Erythroblast (primary cell): ENCODE data around the gene WFDC9.
A peak's percentile ranks its signal among the peaks of the same experiment; 100 is the strongest.
"Not testable (repeated sequence)": the region's sequence is repeated elsewhere in the genome, so short reads cannot be mapped to it uniquely, and the experiment has no call there.

ENCODE experiments used
- DNase-seq, 2 experiments: peaks; one replicate each; lab custom pipeline; 2025; lab: John Stamatoyannopoulos, UW
- GATA1 ChIP-seq: IDR thresholded peaks from 2 replicates; pipeline ENCODE4 v1.6.1; 2011; ENCODE audit warnings: low read depth, mild to moderate bottlenecking, control low read depth, low read length, moderate library complexity
- POLR2A ChIP-seq: IDR thresholded peaks from 2 replicates; pipeline ENCODE4 v1.6.1; 2011; ENCODE audit warnings: mild to moderate bottlenecking, low read length

WFDC9 gene

GRCh38 chr20:45631184-45631583, at the start of gene WFDC9:
WFDC9 (minus strand) TSS chr20:45631284; CDS start chr20:45610181, 21,103 bp downstream.
- no peak for DNase-seq
- TF ChIP-seq GATA1 (no peak), POLR2A (no peak)

- no peak for DNase-seq
- TF ChIP-seq POLR2A (no peak), GATA1 (no peak)
Observed at GRCh38 chr20:45679650-45680049, 48.6 kb upstream of the WFDC9 start.

DNA sequence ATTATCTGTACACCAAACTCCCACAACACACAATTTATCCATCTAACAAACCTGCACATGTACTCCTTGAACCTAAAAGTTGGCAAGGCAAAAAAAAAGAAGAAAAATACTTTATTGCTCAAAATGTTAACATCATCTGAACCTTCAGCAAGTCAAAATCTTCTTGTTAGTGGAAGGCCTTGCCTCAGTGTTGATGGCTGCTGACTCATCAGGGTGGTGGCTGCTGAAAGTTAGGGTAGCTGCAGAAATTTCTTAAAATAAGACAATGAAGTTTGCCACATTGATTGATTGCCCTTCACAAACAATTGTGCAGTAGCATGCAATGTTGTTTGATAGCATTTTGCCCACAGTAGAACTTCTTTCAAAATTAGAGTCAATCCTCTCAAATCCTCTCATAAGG, 41.7 kb upstream of the WFDC9 start:
- no peak for TF ChIP-seq GATA1
- no peak for TF ChIP-seq POLR2A
- DNase-seq: no peak

GRCh38 chr20:45670139-45670538, 39.1 kb upstream of the WFDC9 start, which contains the start of gene WFDC11:
WFDC11 (minus strand) TSS chr20:45670239; CDS start chr20:45650600, 19,639 bp downstream.
- no peak for DNase-seq
- no peak for TF ChIP-seq POLR2A
- no peak for TF ChIP-seq GATA1

DNA sequence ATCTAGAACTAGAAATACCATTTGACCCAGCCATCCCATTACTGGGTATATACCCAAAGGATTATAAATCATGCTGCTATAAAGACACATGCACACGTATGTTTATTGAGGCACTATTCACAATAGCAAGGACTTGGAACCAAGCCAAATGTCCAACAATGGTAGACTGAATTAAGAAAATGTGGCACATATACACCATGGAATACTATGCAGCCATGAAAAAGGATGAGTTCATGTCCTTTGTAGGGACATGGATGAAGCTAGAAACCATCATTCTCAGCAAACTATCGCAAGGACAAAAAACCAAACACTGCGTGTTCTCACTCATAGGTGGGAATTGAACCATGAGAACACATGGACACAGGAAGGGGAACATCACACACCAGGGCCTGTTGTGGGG, 26.0 kb upstream of the WFDC9 start:
- DNase-seq: not testable (repeated sequence)

DNA sequence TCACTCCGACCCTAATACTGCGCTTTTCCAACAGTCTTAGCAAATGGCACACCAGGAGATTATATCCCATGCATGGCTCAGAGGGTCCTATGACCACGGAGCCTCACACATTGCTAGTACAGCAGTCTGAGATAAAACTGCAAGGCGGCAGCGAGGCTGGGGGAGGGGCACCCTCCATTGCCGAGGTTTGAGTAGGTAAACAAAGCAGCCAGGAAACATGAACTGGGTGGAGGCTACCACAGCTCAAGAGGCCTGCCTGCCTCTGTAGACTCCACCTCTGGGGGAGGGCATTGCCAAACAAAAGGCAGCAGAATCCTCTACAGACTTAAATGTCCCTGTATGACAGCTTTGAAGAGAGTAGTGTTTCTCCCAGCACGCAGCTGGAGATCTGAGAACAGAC, 20.6 kb upstream of the WFDC9 start:
- DNase-seq: not testable (repeated sequence)

DNA sequence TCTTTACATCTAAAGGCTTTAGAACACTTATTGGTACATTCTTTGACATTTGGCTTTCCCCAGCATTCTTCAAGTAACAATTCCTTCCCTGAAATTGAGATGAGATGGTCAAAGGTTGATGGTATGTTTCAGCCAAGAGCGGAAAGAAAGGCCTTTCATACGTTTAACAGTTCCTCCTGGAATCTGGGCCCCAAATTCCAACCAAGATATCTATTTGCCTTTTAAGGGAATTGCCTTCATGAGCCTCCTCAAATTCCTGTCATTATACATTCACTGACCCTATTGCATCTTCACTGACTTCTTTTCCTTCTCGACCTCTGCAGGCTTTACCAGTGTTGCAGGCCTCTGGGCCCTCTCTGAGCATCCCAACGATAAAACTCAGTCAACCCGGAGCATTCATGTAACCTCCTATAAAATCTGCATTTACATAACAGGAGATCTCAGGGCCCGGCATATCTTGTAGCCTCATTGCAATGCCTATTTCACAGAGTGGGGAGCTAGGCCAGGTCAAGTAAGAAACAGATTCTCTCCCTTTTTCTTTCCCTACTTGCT, 18.3 kb upstream of the WFDC9 start:
- DNase-seq: no peak
- TF ChIP-seq GATA1: no peak
- no peak for TF ChIP-seq POLR2A

DNA sequence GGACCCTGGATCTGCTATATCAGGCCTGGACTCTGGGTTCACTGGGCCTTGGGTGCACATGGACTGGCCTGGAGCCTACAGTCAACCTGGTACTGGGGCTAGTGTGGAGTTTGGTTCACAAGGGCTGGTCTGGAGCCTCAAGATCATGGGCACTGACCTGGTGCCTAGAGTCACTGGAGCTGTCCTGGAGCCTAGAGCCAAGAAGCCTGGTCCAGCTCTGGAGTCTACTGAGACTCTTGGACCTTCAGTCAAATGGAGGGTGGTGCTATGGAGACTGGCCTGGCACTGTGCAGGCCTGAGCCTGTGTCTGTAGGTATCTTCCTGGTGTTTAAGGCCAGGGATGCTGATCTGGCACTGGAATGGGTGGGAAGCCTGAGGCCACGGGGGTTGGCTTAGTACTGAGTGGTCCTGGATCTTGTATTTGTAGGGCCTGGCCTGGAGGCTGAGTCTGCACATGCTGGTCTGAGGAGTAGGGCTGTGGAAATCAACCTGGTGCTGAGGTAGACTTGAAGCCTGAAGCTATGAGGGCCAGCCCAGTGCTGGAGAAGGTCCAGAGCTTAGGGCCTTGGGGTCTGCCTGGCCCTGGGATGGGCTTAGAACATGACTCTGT, 16.5 kb upstream of the WFDC9 start:
- DNase-seq: no peak
- no peak for TF ChIP-seq POLR2A
- no peak for TF ChIP-seq GATA1

GRCh38 chr20:45646875-45647274, 15.8 kb upstream of the WFDC9 start:
- DNase-seq: no peak
- TF ChIP-seq GATA1: no peak
- TF ChIP-seq POLR2A: no peak

DNA sequence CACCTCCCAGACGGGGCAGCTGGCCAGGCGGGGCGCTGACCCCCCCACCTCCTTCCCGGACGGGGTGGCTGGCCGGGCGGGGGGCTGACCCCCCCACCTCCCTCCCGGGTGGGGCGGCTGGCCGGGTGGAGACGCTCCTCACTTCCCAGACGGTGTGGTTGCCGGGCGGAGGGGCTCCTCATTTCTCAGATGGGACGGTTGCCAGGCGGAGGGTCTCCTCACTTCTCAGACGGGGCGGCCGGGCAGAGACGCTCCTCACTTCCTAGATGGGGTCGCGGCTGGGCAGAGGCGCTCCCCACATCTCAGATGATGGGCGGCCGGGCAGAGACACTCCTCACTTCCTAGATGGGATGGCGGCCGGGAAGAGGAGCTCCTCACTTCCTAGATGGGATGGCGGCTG, 14.8 kb upstream of the WFDC9 start:
- DNase-seq: not testable (repeated sequence)

GRCh38 chr20:45641076-45641475, 10.0 kb upstream of the WFDC9 start:
- DNase-seq: not testable (repeated sequence)

DNA sequence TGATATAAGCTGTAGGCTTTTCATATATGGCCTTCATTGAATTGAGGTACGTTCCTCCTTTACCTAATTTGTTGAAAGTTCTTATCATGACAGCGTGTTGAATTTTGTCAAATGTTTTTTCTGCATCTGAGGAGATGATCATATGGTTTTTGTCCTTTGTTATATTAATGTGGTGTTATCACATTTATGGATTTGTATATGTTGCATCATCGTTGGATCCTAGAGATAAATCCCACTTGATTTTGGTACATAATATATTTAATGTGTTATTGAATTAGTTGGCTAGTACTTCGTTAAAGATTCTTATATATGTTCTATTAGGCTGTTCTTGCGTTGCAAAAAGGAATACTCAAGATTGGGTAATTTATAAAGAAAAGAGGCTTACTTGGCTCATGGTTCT, 8.6 kb upstream of the WFDC9 start:
- TF ChIP-seq POLR2A (no peak), GATA1 (no peak)
- DNase-seq: no peak

- DNase-seq: no peak
- no peak for TF ChIP-seq POLR2A
- TF ChIP-seq GATA1: no peak
Observed at GRCh38 chr20:45636513-45636912, 5.4 kb upstream of the WFDC9 start.

GRCh38 chr20:45630371-45630770, 713 bp downstream of the WFDC9 start:
- DNase-seq: no peak
- no peak for TF ChIP-seq POLR2A
- no peak for TF ChIP-seq GATA1

- TF ChIP-seq GATA1 (no peak), POLR2A (no peak)
- DNase-seq: peak; percentile 19 to 47
Observed at GRCh38 chr20:45629496-45630100, 1.5 kb downstream of the WFDC9 start, which contains the start of gene WFDC10A. WFDC10A (plus strand) TSS chr20:45629739; CDS start chr20:45629814, 75 bp downstream.
